Renal pelvis (tissue), 4 donors: ENCODE data around the gene CDC5L. TPM values are rescaled to one million over a fixed set of nuclear protein-coding genes. Genes with fewer than 3 reads are reported as not detected.

Source experiments
- DNase-seq: peaks from one replicate; pipeline ENCODE4 v3.0.0-alpha.2; 2013
- polyA plus RNA-seq, 3 donors: library from polyadenylated mRNA; unstranded; fragments of 120-200 nt; gene quantifications; one replicate each; pipeline ENCODE4 v1.2.1, GENCODE V29; 2013; ENCODE audit not compliant: insufficient read length in 3 of 3

Gene CDC5L
- polyA plus RNA-seq, 3 donors, result 35.4 to 40.1 (median 37.4) TPM

- DNase-seq, result no peak
These were observed 107.8 kb downstream of the CDC5L start for GRCh38 chr6:44495036-44495901.

- no peak for DNase-seq
These were observed 109.3 kb downstream of the CDC5L start for GRCh38 chr6:44496665-44497369.

GRCh38 chr6:44497807-44498206, 110.3 kb downstream of the CDC5L start:
- no peak for DNase-seq

GRCh38 chr6:44498436-44498835, 110.9 kb downstream of the CDC5L start:
- DNase-seq, result no peak

- no peak for DNase-seq
These were observed 112.1 kb downstream of the CDC5L start for GRCh38 chr6:44499609-44500008.

Other genes starting within 250 kb of the CDC5L start
- gene CAPN11, start 228.9 kb upstream of the CDC5L start, polyA plus RNA-seq, result under 1 TPM; 0.09 to 0.27 (median 0.13) TPM
- gene MYMX, start 170.8 kb upstream of the CDC5L start, polyA plus RNA-seq, result under 1 TPM; 0.57 to 0.83 (median 0.65) TPM
- 10 to 100 TPM; 34.0 to 38.5 (median 35.8) TPM for gene SLC29A1, start 164.1 kb upstream of the CDC5L start, polyA plus RNA-seq
- 1,000 to 10,000 TPM; 1,061 to 1,256 (median 1,145) TPM for gene HSP90AB1, start 140.6 kb upstream of the CDC5L start, polyA plus RNA-seq
- gene SLC35B2, start 130.2 kb upstream of the CDC5L start, polyA plus RNA-seq, result 10 to 100 TPM; 51.6 to 61.7 (median 55.8) TPM
- gene NFKBIE, start 122.2 kb upstream of the CDC5L start, polyA plus RNA-seq, result 10 to 100 TPM in 2 of 3 donors, 1 to 10 TPM in 1; 9.6 to 12.8 (median 12.1) TPM
- gene TMEM151B, start 117.3 kb upstream of the CDC5L start, polyA plus RNA-seq, result 1 to 10 TPM in 2 of 3 donors, under 1 TPM in 1; 0.94 to 1.2 (median 1.0) TPM
- gene AARS2, start 74.4 kb upstream of the CDC5L start, polyA plus RNA-seq, result 10 to 100 TPM; 17.0 to 21.9 (median 19.5) TPM
- not detected for gene SPATS1, start 45.1 kb upstream of the CDC5L start, polyA plus RNA-seq